Activated gamma-delta T cell (primary cell): ENCODE measurements around the gene CDC25B.

ENCODE experiments used
- DNase-seq: peaks from one replicate; lab custom pipeline; 2025; lab: John Stamatoyannopoulos, UW
- total RNA-seq, 2 donors: gene quantifications; one replicate each; lab custom pipeline; 2026; lab: John Stamatoyannopoulos, UW

CDC25B gene
- total RNA-seq = 173 to 273 reads per million in 2 donors

DNA sequence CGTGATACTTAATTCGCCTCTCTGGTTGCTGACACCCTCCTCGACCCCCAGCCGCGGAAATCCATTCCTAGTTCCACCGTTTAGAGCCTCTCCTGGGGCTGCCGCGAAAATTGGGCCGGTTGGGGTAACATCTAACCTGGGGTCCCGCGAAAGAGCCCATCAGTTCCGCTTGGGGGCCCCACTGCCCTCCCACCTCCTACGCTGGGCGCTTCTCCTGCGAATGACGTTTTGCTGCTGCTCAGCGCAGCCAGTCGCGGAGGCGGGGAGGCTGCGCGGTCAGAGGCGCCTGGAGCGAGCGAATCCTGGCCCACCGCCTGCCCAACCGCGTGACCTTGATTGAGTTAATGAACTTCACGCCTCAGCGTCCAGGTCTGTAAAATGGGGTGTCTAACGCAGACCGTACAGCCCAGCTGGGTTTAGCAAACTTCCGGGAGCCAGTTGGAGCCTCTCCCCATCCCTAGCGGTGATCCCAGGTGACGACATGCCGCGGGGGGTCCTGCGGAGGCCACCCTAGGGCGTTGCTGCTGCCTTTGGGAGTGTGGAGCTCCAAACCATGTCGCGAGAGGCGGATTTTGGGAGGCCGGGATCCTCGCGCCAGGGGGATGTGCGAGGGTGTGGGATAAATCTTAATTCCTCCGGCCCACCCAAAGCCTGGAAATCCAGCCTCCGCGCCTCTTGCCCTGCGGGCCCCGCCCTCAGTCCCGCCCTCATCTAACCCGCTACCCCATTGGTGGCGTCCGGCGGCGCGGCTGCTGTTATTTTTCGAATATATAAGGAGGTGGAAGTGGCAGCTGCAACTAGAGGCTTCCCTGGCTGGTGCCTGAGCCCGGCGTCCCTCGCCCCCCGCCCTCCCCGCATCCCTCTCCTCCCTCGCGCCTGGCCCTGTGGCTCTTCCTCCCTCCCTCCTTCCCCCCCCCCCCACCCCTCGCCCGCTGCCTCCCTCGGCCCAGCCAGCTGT is at the start of gene CDC25B:
TSS of gene CDC25B (plus strand) at position 800 of the 958 bp plus-strand sequence. CDS start 222 bp downstream, outside the sequence.
- DNase-seq = peak; percentile 79

DNA sequence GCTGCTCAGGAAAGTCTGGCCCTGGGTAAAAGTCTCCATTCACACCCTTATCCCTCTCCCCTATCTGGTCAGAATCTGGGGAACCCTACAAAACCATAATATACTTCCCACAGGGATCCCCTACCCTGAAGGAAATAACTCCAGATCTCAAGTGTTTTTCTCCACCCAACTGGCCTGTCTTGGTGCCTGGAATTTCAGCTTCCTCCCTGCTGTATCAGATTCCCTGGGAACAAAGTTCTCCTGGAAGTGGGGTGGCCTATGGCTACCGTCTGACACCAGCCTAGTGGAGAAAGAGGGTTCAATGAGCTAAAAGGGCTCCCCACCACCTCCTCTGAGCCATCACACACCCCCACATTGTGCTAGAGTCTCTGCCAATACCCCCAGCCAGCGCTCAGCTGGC is 48.6 kb upstream of the CDC25B start:
- no peak for DNase-seq

DNA sequence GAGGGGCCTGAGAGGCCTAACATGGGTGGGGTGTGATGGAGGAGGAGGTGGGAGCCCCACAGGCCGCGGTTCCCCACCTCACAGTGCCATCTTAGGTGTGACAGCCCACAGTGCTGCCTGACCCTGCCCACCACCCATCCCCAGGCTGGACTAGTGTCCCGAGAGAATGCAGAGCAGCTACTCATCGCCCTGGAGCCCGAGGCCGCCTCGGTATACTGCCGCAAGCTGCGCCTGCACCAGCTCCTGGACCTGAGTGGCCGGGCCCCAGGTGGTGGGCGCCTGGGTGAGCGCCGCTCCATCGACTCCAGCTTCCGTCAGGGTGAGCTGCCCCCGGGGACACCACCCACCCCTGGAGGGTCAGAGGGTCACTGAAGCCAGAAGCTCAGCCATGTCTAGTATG is 48.0 kb upstream of the CDC25B start:
- no peak for DNase-seq

DNA sequence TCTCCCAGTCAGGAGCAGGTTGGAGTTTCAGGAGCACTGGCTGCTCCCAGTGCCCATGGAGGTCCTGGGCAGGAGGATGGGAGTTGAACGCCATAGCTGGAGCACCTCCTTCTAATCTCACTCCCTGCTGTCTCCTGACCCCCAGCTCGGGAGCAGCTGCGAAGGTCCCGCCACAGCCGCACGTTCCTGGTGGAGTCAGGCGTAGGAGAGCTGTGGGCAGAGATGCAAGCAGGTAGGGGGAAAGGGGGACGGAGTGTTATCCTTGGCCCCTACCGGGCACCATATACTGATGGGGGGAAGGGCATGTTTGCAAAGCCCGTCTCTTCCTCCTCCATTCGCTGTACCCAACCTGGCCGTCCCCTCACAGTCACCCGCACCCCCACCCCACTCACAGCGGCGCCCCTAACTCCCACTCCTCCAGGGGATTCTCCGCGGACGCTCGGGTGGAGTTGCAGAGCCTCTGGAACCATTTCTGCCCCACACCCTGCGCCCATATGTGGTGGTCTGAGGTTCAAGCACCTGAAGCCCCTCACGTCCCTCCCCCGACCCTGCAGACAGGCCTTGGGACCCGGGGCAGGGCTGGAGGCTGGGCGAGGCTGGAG is 46.9 kb upstream of the CDC25B start:
- no peak for DNase-seq

DNA sequence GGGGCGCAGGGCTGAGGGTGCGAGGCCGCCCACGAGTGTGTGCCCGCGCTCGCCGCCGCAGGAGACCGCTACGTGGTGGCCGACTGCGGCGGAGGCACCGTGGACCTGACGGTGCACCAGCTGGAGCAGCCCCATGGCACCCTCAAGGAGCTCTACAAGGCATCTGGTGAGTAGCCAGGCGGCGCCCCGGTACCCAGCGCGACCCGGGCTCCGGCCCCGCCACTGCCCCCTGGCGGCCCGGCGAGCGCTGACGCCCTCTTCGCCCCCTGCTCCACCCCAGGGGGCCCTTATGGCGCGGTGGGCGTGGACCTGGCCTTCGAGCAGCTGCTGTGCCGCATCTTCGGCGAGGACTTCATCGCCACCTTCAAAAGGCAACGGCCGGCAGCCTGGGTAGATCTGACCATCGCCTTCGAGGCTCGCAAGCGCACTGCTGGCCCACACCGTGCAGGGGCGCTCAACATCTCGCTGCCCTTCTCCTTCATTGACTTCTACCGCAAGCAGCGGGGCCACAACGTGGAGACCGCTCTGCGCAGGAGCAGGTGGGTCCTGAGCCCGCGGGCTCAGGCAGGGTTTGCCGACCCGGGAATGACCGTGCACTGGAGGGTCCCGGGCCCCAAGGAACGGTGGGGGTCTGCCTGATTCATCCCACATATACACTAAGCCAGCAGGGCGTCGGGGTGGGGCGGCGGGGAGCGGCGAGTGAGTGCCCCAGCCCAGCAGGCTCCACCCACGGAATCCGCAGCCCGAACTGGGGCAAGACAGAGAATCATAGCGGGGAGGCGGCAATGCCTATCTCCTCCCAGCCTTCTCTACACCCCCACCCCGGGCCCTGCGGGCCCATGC is 46.2 kb upstream of the CDC25B start:
- DNase-seq = no peak

DNA sequence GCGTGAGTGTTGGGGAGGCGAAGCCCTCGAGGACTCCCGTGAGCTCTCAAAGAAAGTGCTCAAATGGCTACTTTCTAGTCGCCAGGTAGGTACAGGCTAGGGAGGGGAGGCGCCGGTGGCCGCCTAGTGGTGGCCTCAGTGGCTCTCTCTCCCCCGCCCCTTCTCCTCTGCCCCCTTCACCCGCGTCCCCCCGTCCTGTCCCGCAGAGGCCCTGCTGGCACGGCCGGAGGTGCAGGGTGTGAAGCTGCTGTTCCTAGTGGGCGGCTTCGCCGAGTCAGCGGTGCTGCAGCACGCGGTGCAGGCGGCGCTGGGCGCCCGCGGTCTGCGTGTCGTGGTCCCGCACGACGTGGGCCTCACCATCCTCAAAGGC is 44.8 kb upstream of the CDC25B start:
- no peak for DNase-seq

DNA sequence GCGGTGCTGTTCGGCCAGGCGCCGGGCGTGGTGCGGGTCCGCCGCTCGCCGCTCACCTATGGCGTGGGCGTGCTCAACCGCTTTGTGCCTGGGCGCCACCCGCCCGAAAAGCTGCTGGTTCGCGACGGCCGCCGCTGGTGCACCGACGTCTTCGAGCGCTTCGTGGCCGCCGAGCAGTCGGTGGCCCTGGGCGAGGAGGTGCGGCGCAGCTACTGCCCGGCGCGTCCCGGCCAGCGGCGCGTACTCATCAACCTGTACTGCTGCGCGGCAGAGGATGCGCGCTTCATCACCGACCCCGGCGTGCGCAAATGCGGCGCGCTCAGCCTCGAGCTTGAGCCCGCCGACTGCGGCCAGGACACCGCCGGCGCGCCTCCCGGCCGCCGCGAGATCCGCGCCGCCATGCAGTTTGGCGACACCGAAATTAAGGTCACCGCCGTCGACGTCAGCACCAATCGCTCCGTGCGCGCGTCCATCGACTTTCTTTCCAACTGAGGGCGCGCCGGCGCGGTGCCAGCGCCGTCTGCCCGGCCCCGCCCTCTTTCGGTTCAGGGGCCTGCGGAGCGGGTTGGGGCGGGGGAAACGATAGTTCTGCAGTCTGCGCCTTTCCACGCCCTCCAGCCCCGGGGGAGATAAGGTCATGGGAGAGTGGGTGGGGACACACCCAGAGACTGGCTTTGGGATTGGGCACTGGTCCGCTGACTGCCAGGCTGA is 44.3 kb upstream of the CDC25B start:
- no peak for DNase-seq

DNA sequence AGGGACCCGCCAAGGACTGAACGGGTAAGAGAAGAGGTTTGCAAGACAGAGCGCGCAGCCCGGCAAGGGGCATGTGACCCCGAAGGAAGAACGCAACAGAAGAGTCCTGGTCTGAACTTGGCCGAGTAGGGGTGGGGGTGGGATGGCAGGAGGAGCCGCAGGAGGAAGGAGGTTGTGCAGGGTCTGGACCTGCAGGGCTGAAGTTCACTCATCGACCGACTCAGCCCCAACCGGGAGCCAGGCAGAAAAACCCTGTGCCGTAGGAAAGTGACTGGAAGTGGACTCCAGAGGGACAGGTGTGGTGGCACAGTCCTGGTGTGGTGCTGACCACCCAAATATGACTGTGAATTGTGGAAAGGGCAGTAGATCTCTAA is 43.7 kb upstream of the CDC25B start:
- no peak for DNase-seq

DNA sequence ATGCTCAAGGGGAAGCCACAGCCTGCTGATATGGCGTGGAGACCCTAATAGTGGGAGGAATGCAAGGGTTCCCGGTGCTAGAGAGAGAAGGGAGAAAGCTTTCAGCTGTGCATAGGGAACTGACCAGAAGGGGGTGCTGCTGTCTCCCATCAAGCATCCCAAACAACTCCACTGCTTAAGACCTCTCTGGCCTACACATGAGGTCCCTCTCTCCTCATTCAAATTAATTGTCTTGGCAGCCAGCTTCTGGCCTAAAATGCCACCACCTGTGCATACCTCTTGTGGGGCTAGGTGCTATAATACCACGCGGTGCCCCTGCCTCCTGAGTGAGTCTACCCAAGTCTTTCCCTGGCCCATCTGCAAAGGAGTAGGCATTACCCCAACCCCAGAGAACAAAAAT is 43.0 kb upstream of the CDC25B start:
- DNase-seq = no peak

DNA sequence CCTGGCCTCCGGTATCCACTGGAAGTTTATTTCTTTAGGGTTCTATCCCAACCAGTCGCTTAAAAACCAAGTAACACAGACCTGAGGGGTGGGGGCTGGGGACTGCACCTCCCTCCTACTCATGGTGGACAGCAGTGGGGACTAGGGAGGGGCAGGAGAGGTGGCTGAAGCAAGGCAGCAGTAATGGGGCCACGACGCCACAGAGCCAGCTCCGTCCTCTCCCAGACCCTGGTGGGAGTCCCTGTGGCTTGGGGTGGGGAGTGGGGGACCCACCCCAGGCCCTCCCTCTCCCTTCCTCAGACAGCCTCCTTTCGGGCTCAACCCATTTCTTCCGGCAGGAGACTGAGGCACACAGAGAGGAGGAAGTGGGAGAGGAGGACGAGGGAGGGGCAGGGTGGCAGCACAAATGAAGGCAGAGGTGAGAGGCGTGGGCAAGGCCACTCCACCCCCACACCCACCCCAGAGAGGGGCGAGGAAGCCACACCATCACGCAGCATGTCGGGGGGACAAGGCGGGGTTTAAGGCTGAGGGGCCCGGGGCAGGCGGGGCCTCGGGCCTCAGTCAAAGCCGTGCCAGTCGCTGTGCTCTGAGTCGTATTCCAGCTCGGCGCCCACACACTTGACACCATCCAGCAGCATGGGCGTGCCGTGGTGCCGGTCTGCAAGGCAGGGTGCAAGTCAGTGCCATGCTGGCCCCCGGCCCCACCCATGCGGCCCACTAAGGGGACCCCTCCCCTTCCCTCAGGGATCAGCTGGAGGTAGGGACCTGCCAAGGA is 42.4 kb upstream of the CDC25B start:
- DNase-seq = no peak

DNA sequence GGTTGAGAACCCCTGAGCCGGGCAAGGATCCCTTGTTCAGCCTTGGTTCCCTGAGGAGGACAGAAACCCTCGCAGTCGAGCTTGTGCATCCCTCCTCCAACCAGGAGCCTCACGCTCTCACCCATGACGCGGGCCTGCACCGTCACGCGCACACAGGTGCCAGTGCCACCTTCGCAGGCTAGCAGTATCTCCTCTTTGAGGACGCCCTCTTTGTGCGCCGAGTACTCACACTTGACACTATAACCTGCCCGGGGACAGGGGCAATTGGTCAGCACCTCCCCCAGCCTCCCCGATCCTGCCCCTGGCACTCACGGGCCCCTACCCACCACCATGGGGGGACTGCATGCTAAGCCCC is 41.9 kb upstream of the CDC25B start:
- no peak for DNase-seq

DNA sequence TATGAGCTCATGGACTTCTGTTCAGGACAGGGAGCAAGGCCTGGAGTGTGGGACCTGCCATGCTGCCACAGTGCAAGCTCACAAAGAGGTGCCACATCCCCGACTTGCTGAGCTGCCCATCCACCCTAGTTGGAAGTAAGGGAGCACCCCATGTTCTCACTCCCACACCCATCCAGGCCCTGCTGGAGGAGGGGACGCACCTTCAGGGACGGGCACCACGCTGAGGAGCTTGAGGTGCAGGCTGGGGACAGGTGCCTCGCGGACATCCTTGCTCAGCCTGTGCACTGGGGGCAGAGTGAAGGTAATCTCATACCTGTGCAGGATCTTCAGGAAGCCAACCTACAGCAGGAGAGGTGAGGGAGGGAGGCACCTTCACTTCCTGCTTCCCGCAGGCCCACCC is 40.8 kb upstream of the CDC25B start:
- DNase-seq = no peak

DNA sequence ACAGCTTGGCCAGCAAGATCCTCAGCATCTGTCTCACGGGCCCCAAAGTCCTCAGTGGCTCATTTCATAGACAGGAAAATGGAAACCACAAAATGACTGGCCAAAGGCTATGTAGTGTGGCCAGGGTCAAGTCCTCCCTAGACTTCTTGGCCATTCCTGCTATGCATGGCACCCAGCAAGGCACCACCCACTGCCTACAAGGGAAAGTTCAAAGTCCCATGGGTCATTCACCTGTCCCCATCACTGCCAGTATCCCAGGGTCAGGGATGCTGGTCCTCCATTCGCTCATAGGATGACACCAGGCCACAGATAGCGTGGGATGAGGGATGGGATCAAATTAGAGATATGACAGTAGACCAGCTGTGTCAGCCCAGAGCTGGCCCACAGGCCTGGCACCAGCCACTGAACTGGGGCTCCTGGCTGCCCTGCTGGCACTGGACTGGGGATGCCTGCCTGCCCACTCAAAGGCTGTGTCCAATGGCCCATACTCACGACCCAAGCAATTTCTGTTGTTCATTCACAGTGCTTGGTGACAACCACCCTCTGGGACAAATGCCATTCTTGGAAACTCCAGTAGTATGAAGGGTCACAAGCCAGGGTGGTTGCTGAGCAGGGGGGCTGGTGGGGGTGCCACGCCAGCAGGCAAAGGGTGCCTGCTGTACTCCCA is 40.2 kb upstream of the CDC25B start:
- DNase-seq = no peak

DNA sequence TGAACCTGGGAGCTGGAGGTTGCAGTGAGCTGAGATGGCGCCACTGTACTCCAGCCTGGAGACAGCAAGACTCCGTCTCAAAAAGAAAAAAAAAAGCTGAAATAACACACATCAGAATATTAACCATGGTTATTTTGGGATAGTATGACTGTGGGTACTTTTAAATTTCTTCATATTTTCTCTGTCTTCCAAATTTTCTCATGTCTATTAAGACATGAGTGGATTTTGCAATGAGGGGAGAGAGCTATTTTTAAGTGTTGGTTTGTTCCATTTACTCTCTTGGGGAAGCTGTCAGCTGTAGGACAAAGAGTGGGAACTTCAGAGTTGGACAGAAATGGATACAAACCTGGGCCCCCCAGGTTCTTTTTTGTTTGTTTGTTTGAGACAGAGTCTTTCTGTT is 38.8 kb upstream of the CDC25B start:
- no peak for DNase-seq

DNA sequence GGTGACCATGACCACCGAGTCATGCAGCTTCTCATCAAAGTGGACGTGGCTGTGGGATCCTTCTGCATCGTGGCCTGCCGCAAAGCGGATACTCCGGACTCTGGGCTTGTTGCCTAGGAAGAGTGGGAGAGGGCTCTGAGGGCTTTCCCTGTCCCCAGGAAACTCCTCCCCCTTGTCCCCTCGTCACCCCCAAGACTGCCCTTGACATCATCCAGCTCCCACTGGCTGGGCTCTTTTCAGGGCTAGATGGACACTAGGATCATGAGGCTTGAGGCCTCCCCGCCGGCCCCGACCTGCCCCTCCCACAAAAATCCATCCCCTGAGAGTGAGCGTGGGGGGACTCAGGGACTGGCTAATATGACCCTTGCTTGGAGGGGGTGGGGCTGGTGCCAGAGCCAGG is 37.5 kb upstream of the CDC25B start:
- no peak for DNase-seq

DNA sequence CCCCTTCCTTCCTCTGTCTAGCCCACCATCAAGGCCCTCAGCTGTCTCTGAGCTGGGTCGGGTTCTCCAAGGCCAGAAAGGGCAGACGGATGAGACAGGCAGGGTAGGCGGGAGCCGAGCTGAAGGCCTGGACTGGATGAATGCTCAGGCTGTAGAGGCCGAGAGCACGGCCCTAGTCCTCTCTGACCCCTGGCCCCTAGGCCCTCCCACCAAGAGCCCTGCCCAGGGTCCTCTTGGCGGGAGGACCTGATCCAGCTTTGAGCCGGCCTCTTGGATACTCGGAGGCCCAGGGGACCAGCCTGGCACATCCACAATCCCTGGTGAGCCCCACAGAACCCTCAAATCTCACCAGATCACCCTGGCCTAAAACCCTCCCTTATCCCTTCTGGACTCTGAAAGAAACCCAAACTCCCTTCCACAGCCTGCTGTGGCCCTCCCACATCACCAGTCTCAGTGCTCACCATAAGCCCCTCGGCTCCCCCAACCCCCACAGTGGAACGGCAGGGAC is 36.7 kb upstream of the CDC25B start:
- no peak for DNase-seq

DNA sequence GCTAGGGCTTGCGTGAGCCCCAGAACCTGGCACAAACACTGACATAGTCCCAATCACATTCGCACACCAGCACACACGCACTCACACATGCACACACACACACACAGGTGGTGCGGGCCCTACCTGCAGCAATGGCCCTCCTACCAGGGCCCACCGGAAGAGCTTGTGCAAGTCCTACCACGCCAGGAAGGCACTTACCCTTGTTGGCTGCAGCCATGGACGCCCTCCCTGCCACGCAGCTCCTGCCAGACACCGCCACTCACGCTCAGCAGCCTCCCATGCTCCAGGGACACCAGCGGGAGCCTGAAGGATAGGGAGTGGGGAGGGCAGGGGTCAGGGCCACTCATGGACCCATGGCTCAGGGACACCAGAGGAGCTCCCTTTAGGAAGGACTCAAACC is 36.2 kb upstream of the CDC25B start:
- DNase-seq = no peak

DNA sequence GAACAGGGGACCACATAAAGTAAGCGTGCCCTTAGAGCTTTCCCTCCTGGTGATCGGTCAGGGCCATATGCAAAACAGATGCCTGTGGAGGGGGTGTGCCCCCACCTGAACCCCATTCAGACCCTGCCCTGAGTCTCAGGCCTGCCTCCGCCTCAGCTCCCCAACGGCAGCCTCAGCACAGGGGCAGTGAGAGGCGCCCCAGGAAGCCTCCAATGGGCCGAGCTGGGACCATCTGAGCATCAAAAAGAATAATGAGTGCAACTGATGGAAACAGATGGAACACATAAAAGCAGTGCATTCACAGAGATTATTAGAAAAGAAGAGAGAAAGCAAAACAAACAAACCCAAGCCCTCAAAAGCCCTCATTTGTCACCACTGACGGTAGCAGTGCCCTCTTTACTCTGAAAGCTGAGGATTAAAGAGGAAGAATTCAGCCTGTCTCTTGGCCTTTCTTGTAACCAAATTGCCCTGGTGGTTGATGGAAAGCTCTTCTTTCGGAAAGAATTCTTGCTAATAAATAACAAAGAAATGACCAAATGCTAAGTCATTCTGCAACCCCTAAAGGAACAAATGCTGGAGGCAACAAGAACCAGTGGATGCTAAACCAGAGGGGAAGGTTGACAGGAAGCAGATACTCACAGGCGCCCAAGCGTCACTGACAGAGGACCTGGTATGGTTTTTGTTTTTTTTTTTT is 35.3 kb upstream of the CDC25B start:
- DNase-seq = no peak

DNA sequence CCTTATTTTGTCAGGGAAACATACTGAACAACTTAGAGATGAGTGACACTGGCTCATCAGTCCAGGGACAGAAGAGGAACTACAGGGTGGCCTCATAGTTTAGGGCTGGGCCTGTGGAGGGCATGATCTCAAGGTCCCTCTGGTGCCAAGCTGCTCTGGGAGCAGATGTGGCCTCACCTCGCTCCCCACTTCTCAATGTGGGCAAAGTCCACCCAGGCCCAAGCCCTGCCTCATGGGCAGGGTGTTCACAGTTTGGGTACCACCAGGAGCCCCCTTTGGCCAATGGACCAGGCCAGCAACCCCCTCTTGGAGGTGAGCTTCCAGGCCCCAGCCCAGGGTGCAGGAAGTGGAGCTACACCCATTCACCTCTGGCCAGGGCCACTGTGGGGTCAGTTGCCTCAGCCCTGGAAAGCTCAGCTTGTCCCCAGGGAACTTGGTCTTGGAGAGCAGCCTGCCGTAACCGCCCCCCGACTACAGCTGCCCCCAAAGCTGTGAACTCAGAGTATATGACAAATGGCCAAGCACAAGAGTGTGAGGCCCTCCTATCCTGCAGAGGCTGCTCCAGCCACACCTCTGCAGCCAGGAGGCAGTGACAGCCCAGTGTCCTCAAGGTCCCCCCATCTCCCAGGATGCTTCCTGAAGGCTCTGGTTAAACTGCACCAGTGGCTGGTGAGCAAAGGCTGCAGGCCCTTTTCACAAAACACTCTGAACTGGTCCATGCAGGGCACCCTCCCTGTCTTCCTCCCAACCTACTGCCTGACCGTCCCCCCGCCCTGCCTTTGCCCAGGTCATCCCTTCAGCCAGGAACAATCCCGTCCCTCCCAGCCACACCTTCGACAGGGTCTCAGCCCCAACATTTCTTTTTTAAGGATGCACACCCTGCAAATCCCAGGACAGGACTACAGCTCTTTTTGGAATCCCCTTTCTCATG is 32.2 kb upstream of the CDC25B start:
- DNase-seq = no peak
